Activated CD8-positive, alpha-beta memory T cell treated with anti-CD3 and anti-CD28 coated beads for 4 hours (primary cell): Measurements from ENCODE around the gene TEX14.
A peak's percentile ranks its signal among the peaks of the same experiment; 100 is the strongest.
"Not testable (repeated sequence)": the region's sequence is repeated elsewhere in the genome, so short reads cannot be mapped to it uniquely, and the experiment has no call there.

Experiments
- DNase-seq, 2 donors: peaks; one replicate each; pipeline ENCODE4 v3.0.0-alpha.2; 2020; ENCODE audit warnings: low read depth in 2 of 2

The TEX14 gene

DNA sequence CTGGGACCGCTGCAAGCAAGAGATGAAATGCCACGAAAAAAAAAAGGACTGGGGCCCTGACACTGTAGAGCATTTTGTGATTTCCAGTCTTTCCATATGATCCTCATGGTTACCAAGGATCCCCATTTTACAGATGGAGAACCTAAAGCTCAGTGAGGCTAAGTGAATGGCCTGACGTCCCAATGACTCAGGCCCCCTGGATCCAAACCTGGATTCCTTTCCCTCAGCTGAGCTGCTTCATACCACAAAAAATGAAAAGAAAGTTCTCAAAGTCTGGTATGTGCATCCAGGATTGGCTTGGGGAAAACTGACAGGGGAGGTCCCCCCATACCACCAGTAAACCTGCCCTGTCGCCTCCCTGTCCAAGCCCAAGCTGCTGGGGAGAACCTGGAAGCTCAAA is 80.5 kb downstream of the TEX14 start:
- DNase-seq, result no peak

DNA sequence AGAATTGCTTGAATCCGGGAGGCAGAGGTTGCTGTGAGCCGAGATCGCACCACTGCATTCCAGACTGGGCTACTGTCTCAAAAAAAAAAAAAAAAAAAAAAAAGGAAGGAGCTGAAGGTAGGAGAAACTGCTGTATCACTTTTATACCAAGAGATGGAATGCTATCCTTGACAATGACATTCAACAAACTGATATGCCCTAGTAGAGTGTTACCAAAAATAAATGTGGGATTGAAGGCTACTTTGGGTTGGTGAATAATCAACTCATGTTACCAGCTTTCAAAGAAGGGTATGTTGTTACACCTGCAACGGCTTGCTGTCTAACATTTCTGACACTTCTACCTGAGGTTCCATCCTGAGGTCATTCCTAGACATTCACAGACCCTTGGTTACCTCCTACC is 84.9 kb downstream of the TEX14 start:
- no peak for DNase-seq

DNA sequence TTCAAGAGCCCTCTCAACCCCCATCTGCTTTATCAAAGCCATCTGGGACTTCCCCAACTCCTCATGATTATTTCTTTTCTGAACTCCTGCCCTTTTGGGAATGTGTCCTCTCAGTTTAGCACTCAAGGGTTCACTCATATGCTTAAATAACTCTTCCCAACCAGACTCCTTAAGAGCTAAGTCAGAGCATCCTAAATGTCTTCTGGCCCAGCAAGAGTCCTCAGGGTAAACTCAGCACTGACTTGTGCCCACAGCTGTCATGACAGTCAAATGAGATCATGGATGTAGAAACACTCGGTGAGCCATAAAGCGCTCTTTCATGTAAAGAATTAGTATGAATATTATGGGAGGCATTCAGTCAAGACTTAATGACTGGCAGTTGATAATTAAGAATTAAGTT is 85.9 kb downstream of the TEX14 start:
- no peak for DNase-seq

DNA sequence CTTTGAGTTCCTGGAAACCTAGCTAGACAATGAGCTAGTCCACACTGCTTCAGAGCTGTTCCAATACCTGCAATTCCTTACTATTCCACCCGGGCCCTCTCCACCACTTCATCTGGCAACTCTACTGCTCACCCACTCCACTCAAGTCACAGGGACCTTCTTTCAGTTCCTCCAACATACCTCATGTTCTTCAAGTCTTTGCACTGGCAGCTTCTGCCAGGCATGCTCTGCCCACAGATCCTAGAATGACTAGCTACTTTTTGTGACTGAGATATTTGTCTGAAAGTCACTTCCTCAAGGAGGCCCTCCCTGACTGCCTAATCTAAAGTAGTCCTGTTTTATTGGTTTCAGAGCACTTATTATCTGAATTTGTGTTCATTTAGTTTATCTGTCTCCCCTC is 86.4 kb downstream of the TEX14 start:
- DNase-seq, result no peak

DNA sequence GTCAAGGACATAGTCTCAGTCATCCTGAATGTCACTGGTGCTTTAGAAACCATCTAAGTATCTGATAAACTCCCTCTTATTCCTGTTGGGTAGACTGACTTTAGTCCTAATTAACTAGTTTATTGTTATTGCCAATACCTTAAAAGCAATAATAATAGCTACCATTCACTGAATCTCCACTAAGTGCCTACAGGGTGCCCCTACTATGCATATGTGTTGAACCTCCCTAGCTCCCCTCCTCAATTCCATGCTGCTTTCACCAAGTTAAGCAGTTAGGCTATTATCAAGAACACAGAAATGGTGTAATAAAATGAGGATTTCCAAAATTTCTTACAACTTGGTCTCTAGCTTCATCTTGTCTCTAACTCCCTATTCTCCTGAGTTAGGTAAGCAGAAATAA is 89.9 kb downstream of the TEX14 start:
- no peak for DNase-seq

DNA sequence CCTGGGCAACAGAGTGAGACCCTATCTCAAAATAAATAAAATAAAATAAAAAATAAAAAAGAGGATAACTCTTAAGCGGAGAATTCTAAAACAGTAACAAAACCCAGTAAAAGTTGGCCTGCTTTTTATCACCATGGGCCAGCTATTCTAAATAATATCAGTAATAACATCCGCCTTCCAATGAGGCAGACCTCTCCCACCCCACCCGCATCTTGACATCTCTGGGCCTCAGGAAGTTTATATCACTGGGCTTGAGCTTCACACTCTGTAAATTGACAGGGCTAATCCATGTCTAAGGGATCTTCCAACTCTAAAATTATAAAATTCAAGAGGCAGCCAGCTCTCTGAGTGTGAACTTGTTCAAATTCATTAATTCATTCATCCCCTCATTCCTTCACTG is 94.5 kb downstream of the TEX14 start:
- no peak for DNase-seq

DNA sequence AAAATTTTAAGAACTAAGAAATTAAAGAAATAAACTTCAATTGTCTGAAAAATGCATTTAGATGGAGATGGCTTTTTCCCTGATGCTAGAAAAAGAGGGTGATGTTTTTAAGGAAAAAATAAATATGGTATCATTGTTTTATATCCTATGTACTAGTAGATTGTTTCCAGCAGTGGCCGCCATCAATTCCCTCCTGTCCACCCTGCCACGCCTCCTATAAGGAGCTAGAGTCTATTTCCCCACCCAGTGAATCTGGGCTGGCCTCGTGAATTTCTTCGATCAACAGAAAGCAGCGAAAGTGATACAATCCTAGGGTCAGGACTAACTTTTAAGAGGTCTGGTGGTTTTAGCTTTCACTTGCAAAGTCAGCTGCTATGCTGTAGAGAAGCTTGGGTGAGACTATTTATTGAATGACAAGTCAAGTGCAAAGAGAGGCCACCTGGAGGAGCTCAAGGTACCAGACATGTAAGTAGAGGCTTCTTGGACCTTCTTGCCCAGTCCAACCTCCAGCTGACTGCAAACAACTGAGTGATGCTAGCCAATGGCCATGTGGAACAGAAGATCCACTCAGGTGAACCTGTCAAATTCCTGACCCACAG is 96.6 kb downstream of the TEX14 start:
- DNase-seq, result no peak

DNA sequence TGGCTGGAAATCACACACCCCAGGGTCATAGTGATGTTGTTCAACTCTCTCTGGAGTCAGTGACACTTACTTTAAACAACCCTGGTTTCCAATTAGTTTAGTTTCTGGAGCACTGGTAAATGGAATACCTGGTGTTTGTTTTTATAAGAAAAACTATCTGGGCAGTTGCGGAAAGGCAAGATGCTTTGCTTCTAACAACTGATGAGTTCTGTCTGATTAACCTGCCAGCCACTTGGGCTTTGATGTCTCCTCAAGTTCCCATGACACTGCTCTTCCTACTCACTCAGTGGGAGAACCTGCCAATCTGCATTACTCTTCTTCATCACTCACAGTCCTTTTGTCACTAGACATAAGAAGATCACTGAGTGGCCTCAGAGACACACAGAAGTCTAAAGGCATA is 98.7 kb downstream of the TEX14 start:
- DNase-seq, result no peak

DNA sequence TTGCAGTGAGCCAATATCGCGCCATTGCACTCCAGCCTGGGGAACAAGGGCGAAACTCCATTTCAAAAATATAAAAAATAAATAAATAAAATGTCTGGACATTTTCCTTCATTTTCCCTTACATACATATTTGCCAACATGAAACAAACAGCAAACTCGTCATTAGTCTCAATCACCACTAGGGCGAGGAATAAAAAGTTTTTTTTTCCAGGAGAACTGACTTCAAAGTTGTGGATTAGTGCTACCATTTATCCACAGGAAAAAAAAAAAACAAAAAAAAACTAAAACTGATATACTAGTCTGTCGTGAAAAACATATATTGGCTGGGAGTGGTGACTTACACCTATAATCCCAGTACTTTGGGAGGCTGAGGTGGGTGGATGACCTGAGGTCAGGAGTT is 100.4 kb downstream of the TEX14 start:
- DNase-seq, result no peak

DNA sequence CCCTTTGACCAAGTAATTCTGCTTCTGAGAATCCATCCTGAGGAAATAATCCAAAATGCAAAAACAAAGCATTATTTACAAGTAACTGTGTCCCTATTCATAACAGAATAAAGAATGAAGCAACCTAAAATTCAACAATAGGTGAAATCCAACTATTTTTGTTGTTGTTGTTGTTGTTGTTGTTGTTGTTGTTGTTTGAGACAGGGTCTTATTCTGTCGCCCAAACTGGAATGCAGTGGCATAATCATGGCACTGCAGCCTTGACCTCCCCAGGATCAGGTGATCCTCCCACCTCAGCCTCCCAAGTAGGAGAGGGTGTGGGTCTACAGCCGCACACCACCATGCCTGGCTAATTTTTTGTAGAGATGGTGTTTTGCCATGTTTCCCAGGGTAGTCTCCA is 101.5 kb downstream of the TEX14 start:
- no peak for DNase-seq

DNA sequence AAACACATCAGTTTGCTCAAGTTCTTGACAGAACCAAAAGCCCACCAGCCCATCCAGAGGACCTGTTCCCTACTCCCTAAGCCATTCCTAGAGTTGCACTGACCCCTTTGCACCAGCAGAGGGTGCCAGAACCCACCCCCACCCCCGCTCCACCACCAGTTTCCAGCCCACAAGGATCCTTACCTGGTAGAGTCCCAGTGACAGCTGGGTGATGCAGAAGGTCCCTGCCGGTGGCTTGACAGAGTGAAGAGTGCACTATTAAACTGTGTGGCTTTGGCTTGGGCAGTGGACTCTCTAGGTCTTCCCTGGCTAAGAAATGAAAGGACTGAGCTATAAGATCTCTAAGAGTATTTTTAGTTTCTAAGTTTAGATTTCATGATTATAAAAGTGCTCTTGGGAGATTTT is 104.1 kb downstream of the TEX14 start:
- peak; percentile 12 to 17 for DNase-seq

DNA sequence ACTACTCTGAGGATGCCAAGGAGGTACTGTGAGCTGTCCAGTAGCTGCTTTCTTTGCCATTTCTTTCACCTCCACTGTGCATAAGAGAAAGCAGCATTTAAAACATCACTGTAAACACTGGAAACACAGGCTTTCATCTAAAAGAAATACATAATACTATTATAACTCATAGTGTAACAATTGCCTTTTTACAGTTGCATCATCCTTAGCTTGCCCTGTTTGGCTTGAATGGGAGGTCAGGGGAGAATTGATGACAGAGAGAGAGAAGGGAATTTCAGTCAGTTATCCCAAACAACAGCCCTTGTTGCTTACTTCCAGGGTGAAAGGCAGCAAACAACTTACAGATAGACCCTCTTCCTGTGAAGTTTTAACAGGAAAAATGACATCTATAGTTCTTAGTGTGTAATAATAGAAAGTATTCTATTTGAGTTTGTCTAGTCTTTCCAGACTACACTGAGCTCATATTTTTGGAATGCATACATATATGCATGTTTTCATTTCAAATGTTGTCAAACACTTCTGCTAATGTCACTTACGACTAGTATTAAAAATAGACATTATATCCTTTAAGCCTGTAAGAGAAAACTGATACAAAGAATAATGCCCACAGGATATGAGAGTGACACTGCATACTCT is 105.7 kb downstream of the TEX14 start:
- no peak for DNase-seq

DNA sequence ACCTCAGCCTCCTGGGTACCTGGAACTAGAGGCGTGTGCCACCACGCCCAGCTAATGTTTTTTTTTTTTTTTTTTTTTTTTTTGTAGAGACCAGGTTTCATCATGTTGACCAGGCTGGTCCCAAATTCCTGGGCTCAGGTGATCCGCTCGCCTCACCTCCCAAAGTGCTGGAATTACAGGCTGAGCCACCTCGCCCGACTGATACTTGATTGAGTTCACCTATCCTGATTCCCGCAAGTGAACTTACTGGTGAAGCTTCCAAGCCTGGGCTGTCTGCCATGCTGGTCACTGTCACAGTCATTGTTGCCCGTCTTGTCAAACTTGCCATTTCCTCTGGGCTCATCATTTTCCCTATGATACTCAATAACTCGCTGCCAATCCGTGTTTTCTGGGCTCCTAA is 106.3 kb downstream of the TEX14 start:
- DNase-seq, result no peak

DNA sequence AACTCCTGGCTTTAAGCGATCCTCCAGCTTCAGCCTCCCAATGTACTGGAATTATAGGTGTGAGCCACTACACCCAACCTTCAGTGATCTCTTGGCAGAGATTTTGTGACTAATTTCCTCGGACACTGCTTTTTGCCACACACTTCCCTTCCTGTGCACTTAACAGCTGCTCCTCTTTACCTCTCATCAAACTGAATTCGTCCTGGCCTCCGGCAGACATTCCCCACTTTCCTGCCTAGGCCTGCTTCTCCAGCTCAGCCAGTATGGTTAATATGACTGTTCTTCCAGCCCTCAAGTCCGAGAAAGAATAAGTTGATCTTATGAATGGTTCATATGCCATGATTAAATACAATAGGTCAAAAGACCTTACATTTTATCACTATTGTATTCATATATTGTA is 108.4 kb downstream of the TEX14 start:
- DNase-seq, result no peak

DNA sequence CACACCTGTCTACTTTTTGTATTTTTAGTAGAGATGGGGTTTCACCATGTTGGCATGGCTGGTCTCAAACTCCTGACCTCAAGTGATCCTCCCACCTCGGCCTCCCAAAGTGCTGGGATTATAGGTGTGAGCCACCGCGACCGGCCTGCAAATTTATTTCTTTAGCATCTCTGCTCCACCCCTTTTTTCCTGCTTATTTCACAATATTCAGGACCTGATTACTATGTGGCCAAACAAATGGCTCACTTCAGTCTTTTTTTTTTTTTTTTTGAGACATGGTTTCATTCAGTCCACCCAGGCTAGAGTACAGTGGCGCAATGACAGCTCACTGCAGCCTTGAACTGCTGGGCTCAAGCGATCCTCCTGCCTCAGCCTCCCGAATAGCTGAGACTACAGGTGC is 109.1 kb downstream of the TEX14 start:
- not testable (repeated sequence) for DNase-seq

DNA sequence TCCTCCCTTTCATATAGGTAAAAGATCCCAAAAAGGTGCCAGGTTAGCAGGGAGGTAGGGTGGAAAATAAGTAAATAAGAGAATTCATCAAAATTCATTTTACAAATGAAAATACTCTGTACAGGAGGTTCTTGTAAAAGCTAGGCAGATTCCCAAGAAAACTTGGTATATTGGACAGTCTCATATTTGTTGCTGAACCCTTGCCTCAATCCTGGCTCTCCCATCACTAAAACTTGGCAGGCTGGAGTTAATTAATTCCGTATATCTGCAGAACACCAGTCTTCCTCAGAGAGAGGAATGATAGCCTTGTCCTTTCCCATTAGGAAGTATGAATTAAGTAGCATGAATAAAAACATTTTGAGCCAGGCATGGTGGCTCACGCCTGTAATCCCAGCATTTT is 111.2 kb downstream of the TEX14 start:
- DNase-seq, result no peak

DNA sequence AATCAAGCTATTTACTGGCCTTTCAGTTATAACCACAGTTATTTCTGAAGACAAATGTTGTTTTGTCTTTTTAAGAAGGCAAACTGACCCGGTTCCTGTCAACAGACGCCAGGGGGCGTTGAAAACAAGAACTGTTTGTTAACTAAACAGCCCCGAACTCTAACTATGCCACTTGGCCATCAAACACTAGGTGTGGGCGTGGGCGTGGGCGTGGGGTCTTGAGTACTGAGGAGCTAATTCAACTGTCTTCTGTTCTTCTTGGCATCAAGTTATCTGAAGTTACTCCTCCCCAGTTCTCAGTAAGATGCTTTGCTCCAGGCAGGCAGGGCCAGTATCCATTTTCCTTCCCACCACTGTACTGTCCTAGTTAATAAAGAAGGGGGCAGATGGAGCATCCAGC is 114.1 kb downstream of the TEX14 start:
- peak; percentile 28 to 33 for DNase-seq

DNA sequence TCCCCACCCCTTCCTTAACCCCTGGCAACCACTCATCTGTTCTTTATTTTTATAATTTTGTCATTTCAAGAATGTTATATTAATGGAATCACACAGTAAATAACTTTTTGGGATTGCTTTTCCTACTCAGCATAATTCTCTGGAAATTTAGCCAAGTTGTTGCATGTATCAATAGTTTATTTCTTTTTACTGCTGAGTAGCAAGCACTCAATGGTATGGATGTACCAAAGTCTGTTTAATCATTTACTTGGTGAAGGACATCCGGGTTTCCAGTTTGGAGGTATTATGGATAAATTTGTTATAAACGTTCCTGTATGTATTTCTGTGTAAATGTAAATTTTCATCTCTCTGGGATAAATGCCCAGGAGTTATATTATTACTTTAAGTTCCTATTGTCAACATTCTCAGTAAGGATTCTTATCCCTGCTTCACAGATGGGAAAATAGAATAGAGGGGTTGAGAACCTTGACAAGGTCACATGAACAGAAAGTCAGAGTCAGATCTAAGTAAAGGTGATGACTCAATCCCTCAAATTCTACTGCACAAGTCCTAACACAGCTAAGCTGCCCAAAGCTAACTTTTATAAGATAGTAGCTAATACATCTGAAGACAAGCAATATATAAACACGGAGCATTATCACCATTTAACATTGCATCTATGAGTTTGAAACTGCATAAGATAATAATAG is 115.0 kb downstream of the TEX14 start:
- DNase-seq, result no peak

DNA sequence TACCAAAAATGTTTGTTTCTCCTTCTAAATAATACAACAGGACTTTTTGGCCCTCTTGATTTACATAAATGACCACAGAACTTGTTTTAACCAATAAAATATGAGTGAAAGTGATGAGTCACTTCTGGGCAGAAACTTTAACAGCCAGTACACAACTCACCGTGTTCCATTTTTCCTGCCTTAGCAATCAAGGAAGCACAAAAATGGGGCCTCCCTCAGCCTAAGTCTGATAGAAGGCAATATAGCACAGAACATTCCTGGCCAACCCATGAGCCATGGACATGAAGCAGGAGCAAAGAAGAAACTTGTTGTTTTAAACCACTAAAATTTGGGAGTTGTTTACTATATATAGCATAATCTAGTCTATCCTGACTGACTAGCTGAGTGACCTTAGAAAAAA is 116.3 kb downstream of the TEX14 start:
- no peak for DNase-seq

DNA sequence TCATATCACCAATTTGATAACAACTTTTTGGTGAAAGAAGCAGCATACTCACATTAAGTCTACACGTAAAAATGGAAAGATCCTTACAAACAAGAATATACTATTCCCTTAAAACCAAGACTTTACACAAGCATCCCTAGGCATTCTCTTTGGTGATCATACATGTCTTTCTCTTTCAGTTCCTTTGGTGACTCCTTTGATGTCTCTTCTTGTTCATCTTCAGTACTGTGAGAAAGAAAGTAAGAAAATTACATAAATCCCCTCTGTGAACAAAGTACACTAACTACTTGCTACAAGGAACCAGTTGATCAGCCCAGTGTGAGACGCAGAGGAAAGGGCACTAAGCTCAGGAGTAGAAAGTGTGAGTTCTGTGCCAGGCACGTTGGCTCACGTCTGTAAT is 117.8 kb downstream of the TEX14 start:
- DNase-seq, result no peak

DNA sequence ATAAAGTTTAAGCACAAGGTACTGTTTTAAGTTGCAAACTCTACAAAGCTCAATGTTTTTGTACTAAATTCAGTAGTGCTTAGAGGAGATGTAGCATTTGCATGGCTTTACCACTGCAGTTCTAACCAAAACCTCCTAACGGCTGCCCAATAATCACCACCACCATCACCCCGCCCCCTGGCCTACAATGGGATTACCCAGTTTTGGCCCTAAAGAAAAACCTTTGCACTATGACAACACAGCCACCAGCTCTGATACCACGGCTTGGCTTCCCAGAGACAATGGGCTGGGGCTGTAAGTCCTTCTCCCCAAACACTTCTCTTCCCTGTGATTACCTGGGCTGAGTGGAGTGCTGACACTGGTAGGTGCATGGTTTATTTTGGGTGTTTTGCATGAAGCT is 119.0 kb downstream of the TEX14 start:
- no peak for DNase-seq

DNA sequence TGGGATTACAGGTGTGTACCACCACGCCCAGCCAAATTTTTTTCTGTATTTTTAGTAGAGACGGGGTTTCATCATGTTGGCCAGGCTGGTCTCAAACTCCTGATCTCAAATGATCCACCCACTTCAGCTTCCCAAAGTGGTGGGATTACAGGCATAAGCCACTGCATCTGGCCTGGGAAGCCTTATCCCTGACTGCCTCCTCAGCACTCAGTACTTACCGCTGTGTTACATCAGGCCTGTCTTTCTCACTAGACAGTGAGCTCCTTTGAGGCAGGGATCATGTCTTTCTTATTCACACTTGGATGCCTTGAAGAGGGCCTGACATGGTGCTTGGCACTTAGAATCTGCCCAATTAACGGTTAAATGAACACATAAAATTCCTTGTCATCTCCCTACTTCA is 121.1 kb downstream of the TEX14 start:
- DNase-seq, result no peak

DNA sequence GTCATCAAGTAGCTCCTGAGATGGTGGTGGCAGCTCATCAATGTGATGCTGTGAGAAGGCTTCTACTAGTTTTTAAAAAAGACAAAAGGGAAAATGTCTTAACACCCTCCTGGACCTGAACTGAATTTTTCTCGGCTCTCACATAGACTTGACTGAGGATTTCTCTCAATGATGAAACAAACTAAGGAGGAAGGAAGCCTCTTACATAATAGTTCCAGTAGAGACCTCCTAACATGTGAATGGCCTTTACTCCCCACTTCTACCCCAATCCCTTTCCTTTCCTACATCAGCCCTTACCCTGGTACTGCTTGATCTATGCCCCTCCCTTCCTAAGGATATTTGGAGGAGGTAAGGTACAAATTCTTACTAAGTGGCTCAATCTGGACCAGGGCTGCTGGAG is 122.6 kb downstream of the TEX14 start:
- DNase-seq, result no peak
